Measurements from ENCODE around the gene ZIC4.

ZIC4 gene

DNA sequence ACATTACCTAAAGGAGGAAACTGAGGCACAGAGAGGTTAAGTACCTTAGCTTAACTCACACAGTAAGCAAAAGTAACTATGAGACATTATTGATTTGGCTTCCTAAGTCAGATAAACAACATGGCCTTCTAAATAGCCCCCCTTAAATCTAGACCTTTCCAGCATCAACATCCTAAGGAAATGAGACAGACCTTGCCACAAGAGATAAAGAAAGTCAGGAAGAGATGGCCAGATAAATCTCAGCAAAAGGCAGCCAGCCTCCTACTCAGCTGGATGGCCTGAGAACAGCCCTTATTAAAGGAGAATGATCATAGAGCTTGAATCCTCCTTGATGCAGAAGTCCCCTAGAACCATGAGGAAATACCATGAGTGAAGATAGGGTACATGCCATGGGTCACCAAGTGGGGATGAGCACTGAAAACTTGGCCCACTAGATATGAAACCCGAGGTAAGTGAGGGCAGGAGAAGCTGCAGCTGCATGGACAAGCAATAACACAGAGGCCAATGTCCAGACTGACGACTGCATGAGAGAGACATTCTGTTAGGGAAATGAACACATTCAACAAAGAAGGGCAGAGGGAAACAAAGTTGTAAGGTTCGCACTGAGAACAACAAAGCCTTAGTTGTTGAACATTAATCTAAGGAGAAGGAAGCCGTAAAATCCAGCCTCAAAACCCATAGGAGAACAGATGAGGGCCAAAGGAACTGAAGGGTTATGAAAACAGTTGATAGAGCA lies 69.6 kb downstream of the ZIC4 start:
- DNase-seq = no peak

Data from stimulated activated CD4-positive, alpha-beta T cell treated with anti-CD3 and anti-CD28 coated beads, Interleukin-2, amount 100 ng/mL, for 48 hours (primary cell).